GM12878 (cell line): ENCODE data around the gene ESR1. TPM values are rescaled to one million over a fixed set of nuclear protein-coding genes. Genes with fewer than 3 reads are reported as not detected.

Experiments used
- ATAC-seq: fragments of 200-7000 bp; cut with Tn5 transposase; 3 replicates; pipeline ENCODE4 v1.9.1; 2020; ENCODE audit warnings: mild to moderate bottlenecking, moderate library complexity
- BruUV-seq: library from RNA; stranded (reverse); fragments of 400-500 nt; replicated peaks from 2 replicates; lab custom pipeline; 2021; lab: Mats Ljungman, UMichigan
- CTCF ChIA-PET: fragments of 300-600 bp; sonication (Branson Sonifier 250); formaldehyde crosslinking; extraction: SDS; loops from one replicate; lab custom pipeline; 2021; ENCODE audit warnings: inconsistent platforms; lab: Yijun Ruan, JAX
- POLR2A ChIA-PET: fragments of 350-600 bp; formaldehyde crosslinking; extraction: SDS; loops from one replicate; lab custom pipeline; 2021; ENCODE audit warnings: inconsistent platforms; lab: Charles Lee
- RAD21 ChIA-PET: fragments of 300-600 bp; sonication (Branson Sonifier 250); formaldehyde crosslinking; loops from one replicate; lab custom pipeline; 2023; ENCODE audit warnings: antibody characterized with exemption; ENCODE audit not compliant: unreplicated experiment; lab: Charles Lee
- SMC1A ChIA-PET: fragments of 300-600 bp; sonication (Branson Sonifier 250); formaldehyde crosslinking; loops from one replicate; lab custom pipeline; 2023; ENCODE audit not compliant: unreplicated experiment, uncharacterized antibody; lab: Charles Lee
- DNase-seq: peaks from one replicate; pipeline ENCODE4 v3.0.0-alpha.2; 2011; ENCODE audit warnings: low read depth, low spot score
- FAIRE-seq: peaks from 3 replicates; lab custom pipeline; 2011; peaks lifted over from hg19 to GRCh38; lab: Jason Lieb, UNC
- H2AFZ ChIP-seq: 2 replicates; pipeline ENCODE4 v1.6.0; 2011; ENCODE audit warnings: low read depth, low read length, control low read depth; ENCODE audit not compliant: control insufficient read depth
- H3K27ac ChIP-seq: 2 replicates; pipeline ENCODE4 v1.5.1; 2011; ENCODE audit warnings: control low read depth; ENCODE audit not compliant: control insufficient read depth, insufficient read depth
- H3K27me3 ChIP-seq, 2 experiments: replicated peaks in 1 of 2; 2 replicates each; pipeline versions ENCODE4 v1.6.0 to v1.6.1; 2011; ENCODE audit warnings: low read length in 1 of 2; ENCODE audit not compliant: control insufficient read depth in 2 of 2, insufficient read depth in 2 of 2
- H3K36me3 ChIP-seq, 2 experiments: 2 replicates each; pipeline ENCODE4 v1.5.1; 2011; ENCODE audit warnings: low read length in 1 of 2; ENCODE audit not compliant: control insufficient read depth in 2 of 2, insufficient read depth in 2 of 2
- H3K4me1 ChIP-seq: 2 replicates; pipeline ENCODE4 v1.6.1; 2011; ENCODE audit warnings: mild to moderate bottlenecking, low read length, moderate library complexity, mixed read lengths; ENCODE audit not compliant: control insufficient read depth, insufficient read depth
- H3K4me2 ChIP-seq: 2 replicates; pipeline ENCODE4 v1.6.0; 2011; ENCODE audit warnings: control low read depth; ENCODE audit not compliant: control insufficient read depth, insufficient read depth
- H3K4me3 ChIP-seq: fragments of 200-600 bp; sonication (generic); 2 replicates; pipeline ENCODE4 v1.5.1; 2016
- H3K79me2 ChIP-seq: 2 replicates; pipeline ENCODE4 v1.6.0; 2011; ENCODE audit warnings: low read length; ENCODE audit not compliant: control insufficient read depth, insufficient read depth
- H3K9ac ChIP-seq: 2 replicates; pipeline ENCODE4 v1.8.0; 2011; ENCODE audit warnings: low read length, control low read depth, mixed read lengths; ENCODE audit not compliant: control insufficient read depth, insufficient read depth
- H3K9me3 ChIP-seq: replicated peaks from 3 replicates; pipeline ENCODE4 v1.5.1; 2011; ENCODE audit warnings: mild to moderate bottlenecking, low read length; ENCODE audit not compliant: control insufficient read depth, insufficient read depth
- H4K20me1 ChIP-seq: 2 replicates; pipeline ENCODE4 v1.6.0; 2011; ENCODE audit not compliant: control insufficient read depth, insufficient read depth
- CUX1 ChIP-seq: IDR thresholded peaks from 2 replicates; pipeline ENCODE4 v1.6.1; 2012; ENCODE audit warnings: improper control_type of control experiment, low read depth, low read length; ENCODE audit not compliant: insufficient replicate concordance
- ETV6 ChIP-seq, 2 experiments: fragments of 450-650 bp in 1 of 2; IDR thresholded peaks in 1 of 2; conservative IDR thresholded peaks in 1 of 2; 2 replicates each; pipeline ENCODE4 v1.6.1; 2014; ENCODE audit warnings: antibody characterized with exemption in 1 of 2, borderline replicate concordance in 1 of 2, low read depth in 1 of 2, mild to moderate bottlenecking in 1 of 2, moderate library complexity in 1 of 2
- FOXM1 ChIP-seq: IDR thresholded peaks from 2 replicates; pipeline ENCODE4 v1.6.1; 2012; ENCODE audit warnings: low read depth, mild to moderate bottlenecking, inconsistent platforms, low read length, moderate library complexity
- JUND ChIP-seq: IDR thresholded peaks from 2 replicates; pipeline ENCODE4 v1.6.1; 2012; ENCODE audit warnings: low read depth, mild to moderate bottlenecking, low read length, improper control_type of control experiment, moderate library complexity
- NFXL1 ChIP-seq: fragments of 450-650 bp; IDR thresholded peaks from 2 replicates; pipeline ENCODE4 v1.6.1; 2017; ENCODE audit warnings: antibody characterized with exemption, mild to moderate bottlenecking, borderline replicate concordance
- NR2C2 ChIP-seq: IDR thresholded peaks from 2 replicates; pipeline ENCODE4 v1.6.1; 2011; ENCODE audit warnings: borderline replicate concordance, low read depth; ENCODE audit not compliant: control insufficient read depth, insufficient read length
- NR2F1 ChIP-seq: fragments of 450-650 bp; conservative IDR thresholded peaks from 2 replicates; pipeline ENCODE4 v1.6.1; 2017; ENCODE audit warnings: mild to moderate bottlenecking
- POLR2AphosphoS5 ChIP-seq: IDR thresholded peaks from 2 replicates; pipeline ENCODE4 v1.6.1; 2011; ENCODE audit warnings: mild to moderate bottlenecking, low read length, inconsistent platforms
- SP1 ChIP-seq: IDR thresholded peaks from one replicate; pipeline ENCODE4 v1.6.1; 2011; ENCODE audit warnings: low read depth, low read length
- SRF ChIP-seq, 2 experiments: IDR thresholded peaks; 2 replicates each; pipeline ENCODE4 v1.6.1; 2011; ENCODE audit warnings: low read depth in 2 of 2, low read length in 2 of 2, mild to moderate bottlenecking in 1 of 2, moderate library complexity in 1 of 2
- SUZ12 ChIP-seq: fragments of 200-600 bp; sonication (generic); IDR thresholded peaks from one replicate; pipeline ENCODE4 v1.6.1; 2018; ENCODE audit warnings: antibody characterized with exemption, mild to moderate bottlenecking; ENCODE audit not compliant: unreplicated experiment
- ZNF592 ChIP-seq: fragments of 450-650 bp; IDR thresholded peaks from 2 replicates; pipeline ENCODE4 v1.6.1; 2017; ENCODE audit warnings: mild to moderate bottlenecking, moderate library complexity
- WGBS: methylation state at CpG from one replicate; pipeline ENCODE4 v1.1.6; 2016; ENCODE audit warnings: low lambda C conversion rate; ENCODE audit not compliant: insufficient replicate concordance, insufficient coverage; ENCODE audit errors: missing lambda C conversion rate; 5-methylcytosine and 5-hydroxymethylcytosine counted together
- in situ Hi-C: fragments of 300-500 bp; cut with MboI; formaldehyde crosslinking; loops from 9 replicates; pipeline ENCODE4 v1.14.3; 2018; ENCODE audit warnings: mixed read lengths
- intact Hi-C: fragments of 100-400 bp; cut with micrococcal nuclease; formaldehyde crosslinking; loops from one replicate; pipeline ENCODE4 v1.14.2; 2022; ENCODE audit not compliant: unreplicated experiment
- polyA plus RNA-seq, 11 experiments: library from polyadenylated mRNA; depleted of rRNA in 4 of 11; unstranded in 6 of 11; stranded (reverse) in 5 of 11; fragments of >200 nt; fragmentation: Nextera tagmentation in 4 of 11; fragmentation: Illumina TruSeq in 1 of 11; extraction: Ambion mirVana in 4 of 11; extraction: Trizol in 1 of 11; gene quantifications; 1 replicate in 1 of 11; 2 replicates in 10 of 11; pipeline versions ENCODE4 v1.2.1 to v1.2.3, GENCODE V29; 2011 to 2016; ENCODE audit warnings: inconsistent platforms in 2 of 11, missing spikeins in 2 of 11, low read depth in 1 of 11
- total RNA-seq, 4 experiments: library from RNA; depleted of rRNA in 3 of 4; stranded (reverse); fragments of >200 nt in 3 of 4; fragmentation: Illumina TruSeq in 1 of 4; extraction: Trizol in 1 of 4; gene quantifications; 2 replicates each; pipeline versions ENCODE4 v1.2.1 to v1.2.3, GENCODE V29; 2013 to 2021

Gene ESR1
- total and polyA plus RNA-seq, 10 of the 15 experiments (the other 5 are each of a cell fraction or from before 2014, with no cell fraction given) = 0.03 to 0.51 (median 0.21) TPM; not detected in 4

GRCh38 chr6:152057832-152058498 lies 250.5 kb downstream of the ESR1 start:
- Histone ChIP-seq H3K27ac (no peak overlapping the region), H3K79me2 (no peaks in the 10 kb centered on the region), H3K9ac (no peak overlapping the region), H4K20me1 (no peaks in the 10 kb centered on the region), H3K36me3 (no peaks in the 10 kb centered on the region), H2AFZ (no peak overlapping the region), H3K4me1 (no peaks in the 10 kb centered on the region), H3K27me3 (no peaks in the 10 kb centered on the region; a peak in 1 of 4 replicates), H3K4me3 (no peak overlapping the region), H3K4me2 (no peak overlapping the region), H3K9me3 (no peaks in the 10 kb centered on the region)
- ChIA-PET CTCF (no interaction called here), SMC1A (no interaction called here), POLR2A (no interaction called here), RAD21 (no interaction called here)
- BruUV-seq = no TSS peak
- FAIRE-seq (no peak), ATAC-seq (peak; percentile 52; the same call in 2 of the 3 replicates), DNase-seq (no peak)
- in situ Hi-C loops (no loop called here), intact Hi-C loops (no loop called here)
- 18% methylated on average over 6 of the region's 6 CpGs for WGBS
- no peak for TF ChIP-seq JUND
- no peak for TF ChIP-seq ETV6 (conservative IDR thresholded peaks at IDR 0.05 in 1 of 2, IDR thresholded peaks at IDR 0.05 in 1 of 2; ENCODE audit: borderline replicate concordance in 1 of 2, low read depth in 1 of 2)
- TF ChIP-seq SUZ12 = no peak
- TF ChIP-seq FOXM1 = no peak
- TF ChIP-seq POLR2AphosphoS5 = no peak
- no peak for TF ChIP-seq ZNF592
- no peak for TF ChIP-seq SRF (IDR thresholded peaks at IDR 0.05; ENCODE audit: low read depth in 2 of 2, low read length in 2 of 2)
- no peak for TF ChIP-seq NFXL1
- no peak for TF ChIP-seq NR2C2
- TF ChIP-seq CUX1 = no peak
- no peak for TF ChIP-seq SP1
- TF ChIP-seq NR2F1 = no peak
